GM21717 (cell line): ENCODE measurements around the gene PC.

Experiments used
- ATAC-seq: cut with Tn5 transposase; IDR thresholded peaks from one replicate; pipeline ENCODE4 v1.9.1; 2021; ENCODE audit warnings: mild to moderate bottlenecking, moderate library complexity; ENCODE audit not compliant: unreplicated experiment

PC gene

DNA sequence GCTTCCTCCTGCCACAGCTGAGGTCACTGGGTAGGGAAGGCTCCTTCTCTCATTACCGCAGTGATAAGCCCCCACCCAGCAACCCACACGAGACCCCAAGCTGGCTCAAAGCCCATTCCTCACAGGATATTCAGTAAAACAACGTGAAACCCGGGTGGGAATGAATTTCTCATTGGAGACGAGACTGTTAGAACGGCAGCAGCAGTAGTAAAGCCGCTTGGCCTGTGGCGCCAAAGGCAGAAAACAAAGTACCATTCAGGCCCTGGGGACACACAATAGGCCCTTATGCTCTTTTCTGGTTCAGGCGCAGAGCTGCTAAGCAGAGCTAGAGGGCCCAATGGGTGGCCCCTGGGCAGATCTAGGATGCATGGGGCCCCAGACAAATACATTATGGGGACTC, 45.3 kb downstream of the PC start:
- ATAC-seq: no peak

DNA sequence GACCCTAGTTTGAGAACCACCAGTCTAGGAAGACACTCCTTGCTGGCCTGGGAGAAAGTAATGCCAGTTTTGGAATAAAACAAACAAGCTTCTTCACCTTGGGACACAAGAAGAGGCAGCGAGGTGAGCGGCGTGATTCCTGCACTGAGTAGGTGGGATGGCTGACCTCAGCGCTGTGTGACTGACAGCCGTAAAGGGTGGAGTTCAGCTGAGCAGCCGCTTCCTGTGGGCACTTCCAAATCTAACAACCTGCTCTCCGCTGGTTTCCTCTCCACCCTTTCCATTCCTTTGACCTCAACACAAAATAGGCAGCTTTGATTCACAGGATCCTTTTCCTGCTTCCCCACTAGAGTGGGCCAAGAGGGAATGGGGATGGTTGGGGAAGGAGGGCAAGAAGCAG, 45.8 kb downstream of the PC start:
- no peak for ATAC-seq

DNA sequence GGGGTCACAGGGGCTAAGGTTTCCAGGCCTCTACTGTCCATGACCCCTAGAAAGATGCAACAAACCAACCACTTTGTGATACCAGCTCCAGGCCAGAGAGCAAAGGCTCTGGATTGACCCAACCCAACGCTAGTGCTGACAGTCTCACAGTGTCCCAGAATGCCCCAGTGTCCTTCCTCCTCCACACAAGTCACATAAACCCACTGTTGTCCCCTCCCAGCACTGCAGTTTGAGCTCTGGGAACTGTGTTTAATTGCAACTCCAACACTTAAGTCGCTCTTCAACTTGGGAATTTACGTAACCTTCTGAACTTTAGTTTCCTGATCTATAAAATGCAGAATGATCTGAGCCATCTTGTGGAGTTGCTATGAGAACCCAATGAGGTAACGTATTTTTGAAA, 47.5 kb downstream of the PC start:
- no peak for ATAC-seq

DNA sequence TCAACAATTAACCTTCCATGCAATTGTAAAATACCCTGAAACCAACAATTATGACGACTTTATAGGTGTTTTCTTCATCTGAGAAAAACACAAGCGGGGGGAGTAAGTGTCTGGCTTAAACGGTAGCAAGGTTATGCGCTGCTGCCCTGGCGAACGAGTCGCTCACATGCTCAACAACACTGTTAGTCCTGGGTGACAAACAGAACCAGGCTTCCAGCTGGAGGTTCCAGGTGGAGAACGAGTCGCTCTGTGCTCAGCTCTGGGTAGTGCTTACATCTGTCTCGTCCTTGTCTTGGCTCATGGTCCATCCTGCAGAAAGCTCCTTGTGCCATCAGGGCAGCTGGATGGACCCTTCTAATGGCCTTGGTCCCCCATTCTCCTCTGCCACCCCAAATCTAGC, 48.2 kb downstream of the PC start:
- no peak for ATAC-seq

DNA sequence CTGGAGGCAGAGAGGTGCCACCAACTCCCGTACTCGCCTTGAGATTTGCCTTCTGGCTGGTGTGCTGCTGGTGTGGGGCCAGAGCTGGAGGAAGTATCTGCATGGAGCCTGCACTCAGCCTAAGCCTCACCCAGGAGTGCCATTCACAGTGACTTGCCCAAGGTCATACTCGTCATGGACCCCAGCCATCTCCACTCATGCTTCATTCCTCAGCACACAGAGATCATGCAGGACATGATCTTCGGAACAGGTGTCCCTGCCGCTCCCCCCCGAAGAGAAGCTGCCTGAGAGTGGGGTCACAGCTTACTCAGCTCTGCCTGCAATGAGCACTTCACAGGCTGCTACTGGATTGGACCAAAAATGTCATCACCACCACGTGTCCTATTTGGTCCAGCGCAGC, 49.0 kb downstream of the PC start:
- ATAC-seq: no peak

DNA sequence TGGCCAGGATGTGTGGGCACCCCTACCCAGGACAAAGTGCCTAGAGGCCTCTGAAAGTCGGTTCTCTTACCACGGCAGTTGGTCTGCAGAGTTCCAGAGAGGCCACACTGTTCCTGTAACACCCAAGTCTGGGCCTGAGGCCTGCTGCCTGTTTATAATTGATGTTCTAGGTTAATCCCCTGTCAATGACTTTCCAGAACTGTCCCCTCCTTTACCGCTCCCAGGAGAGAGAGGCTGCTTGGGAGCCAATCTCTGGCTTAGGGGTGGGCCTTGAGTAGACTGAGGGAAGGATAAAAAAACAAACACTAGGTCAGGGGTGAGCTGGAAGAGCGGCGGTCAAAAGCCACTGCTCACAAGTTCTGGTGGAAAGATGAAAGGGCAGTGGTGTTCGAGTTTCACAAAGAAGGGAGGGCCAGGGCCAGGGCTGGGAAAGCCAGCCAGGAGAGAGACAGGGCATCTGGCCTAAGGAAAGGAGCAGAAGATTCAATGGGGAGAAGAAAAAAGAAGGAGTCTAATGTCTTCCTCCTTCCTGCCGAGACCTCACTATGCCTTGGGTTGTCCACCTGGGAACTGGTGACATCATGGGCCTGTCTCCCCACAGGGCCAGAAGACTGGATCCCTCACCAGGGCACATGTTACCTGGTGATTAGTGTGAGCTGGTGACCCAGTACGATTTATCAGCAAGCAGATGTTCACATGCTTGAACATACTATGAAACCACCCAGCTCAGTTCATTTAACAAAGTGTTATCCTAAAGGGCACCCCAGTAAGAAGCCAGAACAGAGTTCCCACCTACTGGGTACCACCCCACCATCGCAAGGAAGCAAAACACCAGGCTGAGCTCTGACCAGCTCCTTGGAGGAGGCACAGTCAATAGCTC, 50.2 kb downstream of the PC start:
- no peak for ATAC-seq

DNA sequence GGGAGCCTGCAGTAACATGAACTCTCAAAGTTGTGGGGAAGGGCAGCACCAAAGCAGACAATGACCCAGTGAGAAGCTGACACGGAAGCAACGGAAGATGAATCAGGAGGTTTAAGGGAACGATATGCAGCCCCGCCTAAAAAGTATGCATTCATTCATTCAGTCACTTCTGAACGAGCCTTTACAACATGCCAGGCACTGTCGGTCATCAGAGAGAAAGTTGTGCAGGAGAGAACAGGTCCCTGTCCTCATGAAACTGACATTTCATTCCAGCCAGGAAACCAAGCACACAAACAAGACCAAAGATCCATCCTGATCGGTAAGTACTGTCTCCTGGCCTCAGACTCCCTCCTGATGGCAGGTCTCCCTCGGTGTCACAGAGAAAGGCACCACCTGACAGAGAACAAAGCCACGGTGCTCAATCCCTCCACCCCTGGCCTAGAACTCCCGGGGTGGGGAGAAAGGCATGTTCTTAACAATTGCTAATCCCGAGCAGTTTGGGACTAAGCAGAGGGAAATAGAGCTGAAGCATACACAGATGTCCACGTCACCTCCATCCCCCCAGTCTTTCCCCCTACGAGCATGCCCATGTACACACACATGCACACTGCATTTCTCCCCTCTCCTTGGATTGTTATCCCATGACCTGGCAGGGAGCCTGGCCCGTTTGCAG, 52.0 kb downstream of the PC start:
- no peak for ATAC-seq

DNA sequence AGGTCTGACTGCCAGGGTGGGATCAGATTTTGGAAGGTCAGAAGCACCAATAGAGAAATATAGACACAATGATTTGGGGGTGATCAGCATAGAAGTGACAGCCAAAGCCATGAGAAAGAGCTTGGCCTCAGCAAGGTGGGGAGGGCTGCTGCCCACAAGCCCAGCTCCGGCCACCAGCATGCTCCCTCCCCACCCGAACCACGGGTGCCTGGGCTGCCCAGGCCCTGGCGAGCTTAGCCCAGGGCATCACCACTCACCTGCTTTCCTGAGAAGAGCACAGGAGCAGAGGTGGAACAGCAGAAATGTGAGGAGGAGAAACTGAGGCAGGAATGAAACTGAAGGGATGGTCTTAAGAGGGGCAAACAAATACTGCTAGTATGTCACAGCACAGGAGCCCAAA, 52.6 kb downstream of the PC start:
- no peak for ATAC-seq

DNA sequence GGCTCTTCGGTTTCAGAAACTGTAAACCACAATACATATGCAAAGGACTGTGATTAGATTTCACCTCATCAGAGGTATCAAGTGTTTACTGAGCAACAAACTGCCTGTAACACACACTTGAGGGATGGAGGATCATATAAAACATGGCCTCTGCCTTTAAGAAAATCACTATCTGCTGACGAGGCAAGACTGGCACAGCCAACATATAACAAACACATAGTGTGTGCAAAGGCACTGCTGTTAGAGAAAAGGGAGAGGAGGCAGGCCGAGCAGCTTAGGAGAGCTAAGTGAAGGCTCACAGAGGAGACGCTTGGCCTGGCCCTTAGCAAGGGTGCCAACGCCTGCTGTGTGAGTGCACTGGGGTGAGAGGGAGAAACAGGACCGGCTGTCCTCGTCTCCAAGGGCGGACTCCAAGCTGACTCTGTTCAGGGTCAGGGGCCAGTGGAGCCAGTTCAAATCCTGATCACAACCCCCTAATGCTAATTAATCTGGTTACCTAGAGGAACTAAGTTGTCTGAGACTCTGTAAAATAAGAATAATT, 53.1 kb downstream of the PC start:
- ATAC-seq: no peak

DNA sequence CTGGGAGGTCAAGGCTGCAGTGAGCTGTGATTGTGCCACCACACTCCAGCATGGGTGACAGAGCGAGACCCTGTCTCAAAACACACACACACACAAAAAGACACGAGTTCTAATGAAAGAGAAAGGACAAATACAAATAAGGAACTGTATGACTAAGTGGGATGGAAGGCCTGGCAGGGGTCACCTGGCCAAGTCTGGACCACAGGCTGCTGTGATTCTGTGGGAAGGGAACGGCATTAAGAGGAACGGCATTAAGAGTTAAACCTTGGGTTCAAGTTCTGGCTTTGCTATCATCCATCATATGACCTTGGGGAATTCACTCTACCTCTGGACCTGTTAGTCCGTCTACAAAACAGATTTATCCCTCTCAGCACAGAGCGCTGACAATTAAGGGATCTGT, 53.6 kb downstream of the PC start:
- ATAC-seq: no peak

DNA sequence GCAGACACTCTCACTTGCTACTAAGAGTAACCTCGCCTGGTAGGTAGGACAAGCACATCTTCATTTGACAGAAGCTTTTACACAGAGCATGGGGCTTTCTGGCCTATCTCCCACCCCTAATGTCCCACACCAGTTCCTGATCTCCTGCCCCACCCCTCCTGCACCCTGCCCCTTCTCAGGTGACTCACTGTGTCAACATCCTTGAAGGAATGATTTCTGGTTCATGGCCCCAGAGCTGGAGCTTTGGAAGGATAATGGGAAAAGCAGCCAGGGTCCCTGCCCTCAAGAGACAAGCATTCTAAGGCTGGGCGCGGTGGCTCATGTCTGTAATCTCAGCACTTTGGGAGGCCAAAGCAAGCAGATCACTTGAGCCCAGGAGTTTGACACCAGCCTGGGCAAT, 54.1 kb downstream of the PC start:
- ATAC-seq: no peak

DNA sequence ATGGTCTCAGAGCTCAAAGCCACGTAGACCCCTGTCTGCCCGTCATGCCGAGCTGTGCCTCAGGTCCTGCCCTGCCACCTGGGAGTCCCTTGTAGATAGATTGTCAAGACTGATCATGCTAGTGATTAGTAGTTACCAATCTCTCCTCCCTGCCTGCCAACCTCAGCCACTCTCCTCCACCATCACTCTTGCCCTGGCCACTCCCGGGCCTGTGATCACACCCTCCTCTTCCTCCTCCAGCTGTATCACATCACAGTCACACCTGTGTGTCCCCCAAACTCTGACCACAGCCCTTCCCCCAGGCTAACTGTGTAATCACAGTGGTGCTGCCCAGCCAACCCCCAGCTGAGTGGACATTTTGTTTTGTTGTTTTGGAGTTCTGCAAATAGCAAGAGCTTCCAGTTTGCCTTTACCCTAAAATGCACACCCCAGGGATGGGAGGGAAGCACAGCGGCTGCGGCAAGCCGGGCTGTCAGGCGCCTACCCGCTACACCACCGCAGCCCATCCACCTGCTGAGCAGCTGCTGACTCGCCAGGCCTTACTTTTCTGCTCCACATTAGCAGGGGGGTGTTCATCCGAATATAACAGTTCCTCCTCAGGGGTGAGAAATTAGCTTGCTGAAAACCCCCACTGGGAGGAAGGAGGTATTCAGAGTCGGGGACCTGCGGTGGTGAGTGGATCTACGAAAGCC, 55.6 kb downstream of the PC start:
- no peak for ATAC-seq

DNA sequence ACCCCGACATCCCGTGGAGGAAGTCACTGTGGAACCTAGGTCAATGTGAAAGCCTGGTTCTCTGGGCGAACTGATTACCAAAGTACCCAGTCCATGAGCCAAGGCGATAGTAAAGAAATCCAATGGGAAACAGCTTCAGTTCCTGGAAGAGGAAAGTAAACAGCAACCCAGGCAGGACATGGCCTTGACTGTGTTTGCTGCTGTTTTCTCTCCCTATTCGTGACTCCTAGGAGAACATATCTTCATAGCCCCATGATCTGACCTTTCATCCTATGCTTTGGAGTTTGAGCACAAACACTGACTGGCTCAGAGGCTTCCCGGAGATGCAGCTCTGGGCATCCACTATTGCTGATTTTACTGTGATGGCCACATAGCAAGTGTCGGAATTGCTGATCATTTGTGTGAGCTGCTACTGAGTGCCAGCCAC, 56.2 kb downstream of the PC start:
- ATAC-seq: no peak

DNA sequence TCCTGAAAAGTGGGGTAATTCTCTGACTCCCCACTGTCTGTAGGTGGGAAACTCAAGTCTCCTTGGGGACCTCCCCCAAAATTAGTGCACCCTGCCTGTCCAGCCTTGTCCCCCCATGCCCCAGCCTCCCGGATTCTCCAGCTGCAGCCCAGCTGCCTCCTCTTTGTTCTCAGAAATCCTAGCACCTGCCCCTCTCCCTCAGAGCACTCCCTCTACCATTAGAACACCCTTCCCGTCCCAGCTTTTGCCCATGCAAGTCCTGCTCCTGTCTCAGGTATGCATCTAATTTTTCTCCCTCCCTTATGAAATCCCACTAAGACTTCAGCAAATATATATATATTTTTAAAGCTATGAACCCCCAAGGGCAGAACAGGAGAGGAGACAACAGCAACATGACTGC, 64.0 kb downstream of the PC start:
- ATAC-seq: no peak

DNA sequence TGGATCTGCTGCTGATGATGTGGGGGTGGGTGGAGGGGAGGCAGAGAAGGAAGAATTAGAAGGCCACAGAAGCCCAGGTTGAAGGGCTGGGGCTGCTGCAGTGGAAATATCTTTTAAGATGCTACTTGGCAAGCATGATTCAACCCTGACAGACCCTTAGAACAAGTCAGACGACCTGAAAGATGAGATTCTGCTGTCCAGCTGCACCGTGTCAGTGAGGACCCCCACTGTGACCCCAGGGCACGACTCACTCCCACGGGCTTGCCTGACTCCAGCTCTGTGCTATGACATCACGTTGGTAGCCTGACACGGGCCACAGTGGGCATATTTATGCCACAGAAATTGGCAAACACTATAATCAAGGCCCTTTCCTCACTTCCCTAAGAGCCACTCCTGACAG, 65.3 kb downstream of the PC start:
- no peak for ATAC-seq

DNA sequence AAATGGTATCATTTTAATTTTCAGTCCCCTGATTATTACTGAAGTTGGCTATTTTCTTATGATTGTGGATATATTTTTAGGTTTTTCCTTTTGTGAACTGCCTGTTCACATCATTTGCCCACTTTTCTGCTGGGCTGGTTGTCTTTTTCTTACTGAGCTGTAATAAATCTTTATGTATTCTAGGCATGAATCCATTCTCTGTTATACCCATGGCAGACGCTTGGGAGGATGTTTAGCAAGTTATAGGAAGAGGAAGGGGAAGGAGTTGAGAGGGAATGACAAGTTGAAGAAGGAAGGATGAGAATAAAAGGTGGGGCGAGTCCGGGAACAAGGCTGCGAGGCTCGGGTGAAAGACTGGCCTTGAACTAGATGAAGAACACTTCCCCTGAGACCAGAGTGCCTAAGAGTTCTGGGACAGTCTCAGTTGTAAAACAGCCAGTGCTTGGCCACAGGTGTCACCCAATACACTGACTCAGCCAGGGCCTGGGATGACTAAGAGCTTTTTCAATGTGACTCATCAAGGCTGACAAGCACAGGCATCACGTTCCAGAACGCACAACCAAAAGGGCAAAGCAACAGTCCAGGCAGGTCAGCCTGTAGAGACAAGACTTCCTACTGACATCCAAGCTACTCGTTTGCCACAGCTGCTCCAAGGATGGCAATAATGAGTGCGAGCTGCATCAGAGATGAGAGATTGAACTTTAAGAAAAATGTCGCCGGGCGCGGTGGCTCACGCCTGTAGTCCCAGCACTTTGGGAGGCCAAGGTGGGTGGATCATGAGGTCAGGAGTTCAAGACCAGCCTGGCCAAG, 66.1 kb downstream of the PC start:
- ATAC-seq: peak; percentile 88

DNA sequence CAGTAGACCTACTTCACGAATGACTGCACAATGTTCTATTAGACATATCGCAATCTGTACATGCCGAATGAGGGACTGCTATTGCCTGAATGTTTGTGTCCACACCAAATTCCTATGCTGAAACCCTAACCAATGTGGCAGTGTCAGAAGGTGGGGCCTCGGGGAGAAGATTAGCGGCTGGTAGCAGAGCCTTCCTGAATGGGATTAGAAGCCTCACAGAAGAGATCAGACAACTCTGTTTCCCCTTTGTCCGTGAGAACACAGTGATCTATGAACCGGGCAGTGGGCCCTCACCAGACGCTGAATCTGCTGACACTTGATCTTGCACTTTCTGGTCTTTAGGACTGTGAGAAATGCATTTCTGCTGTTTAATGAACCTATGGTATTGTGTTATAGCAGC, 68.2 kb downstream of the PC start:
- no peak for ATAC-seq

DNA sequence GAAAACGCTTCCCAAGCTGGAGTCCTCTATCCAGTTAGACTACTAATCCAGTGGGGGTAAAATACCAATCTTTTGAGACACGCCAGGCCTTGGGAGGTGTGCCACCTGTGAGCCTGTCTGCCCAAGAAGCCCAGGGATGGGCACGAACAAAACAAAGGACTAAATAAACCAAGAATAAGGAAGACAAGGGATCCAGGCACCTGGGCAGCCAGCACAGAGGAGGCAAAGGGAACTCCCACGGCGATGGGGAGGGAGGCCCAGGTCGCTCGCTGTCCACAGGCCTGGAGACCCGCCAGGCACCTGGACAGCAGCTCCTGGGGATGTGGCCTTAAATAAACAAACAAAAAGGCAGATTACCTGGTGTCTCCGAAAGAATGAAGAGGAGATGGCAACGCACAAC, 69.9 kb downstream of the PC start:
- ATAC-seq: no peak

DNA sequence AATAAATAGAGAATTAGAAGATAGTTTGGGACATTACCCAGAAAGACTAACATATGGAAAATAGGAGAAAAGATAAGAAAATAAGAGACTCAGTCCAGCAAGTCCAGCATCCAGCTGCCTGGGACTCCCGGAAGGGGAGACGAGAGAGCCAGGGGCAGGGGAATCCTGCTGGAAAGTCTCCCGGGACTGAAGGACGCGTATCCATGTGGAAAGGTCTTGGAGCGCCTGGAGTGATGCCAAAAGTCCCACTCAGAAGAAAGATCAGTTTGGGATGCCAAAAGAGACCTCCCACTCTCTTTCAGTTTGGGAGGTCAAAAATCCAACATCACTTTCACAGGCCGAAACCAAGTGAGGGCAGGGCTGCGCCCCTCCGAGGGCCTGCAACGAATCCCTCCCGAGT, 70.7 kb downstream of the PC start:
- no peak for ATAC-seq

DNA sequence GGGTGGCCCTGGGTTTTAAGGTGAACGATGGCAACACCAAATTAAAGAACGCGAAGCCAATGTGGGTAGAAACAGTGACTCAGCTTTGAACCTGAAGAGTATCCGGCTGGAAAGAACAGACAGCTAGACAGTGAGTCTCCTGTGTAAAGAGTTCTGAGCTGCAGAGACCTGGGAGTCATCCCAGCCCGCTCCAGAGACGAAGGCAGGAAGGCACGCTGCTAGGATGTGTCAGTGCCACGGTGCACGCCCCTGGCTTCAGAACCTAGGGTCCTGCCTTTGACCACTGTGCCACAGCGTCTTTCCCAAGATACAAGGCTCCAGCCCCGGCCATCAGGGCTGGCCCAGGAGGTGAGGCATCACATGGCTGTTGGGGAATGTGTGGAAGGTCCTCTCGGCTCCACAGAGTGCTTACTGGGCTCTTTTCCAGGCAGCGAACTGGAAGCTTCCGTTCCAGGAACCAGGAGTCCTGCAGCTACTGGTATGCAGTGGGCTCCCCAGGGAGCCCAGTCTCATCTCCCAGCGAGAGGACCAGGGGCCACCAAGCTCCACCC, 71.4 kb downstream of the PC start:
- no peak for ATAC-seq
